HPDE6-E6E7 (cell line): ENCODE data around the gene FKBP15.
A peak's percentile ranks its signal among the peaks of the same experiment; 100 is the strongest.
"Not testable (repeated sequence)": the region's sequence is repeated elsewhere in the genome, so short reads cannot be mapped to it uniquely, and the experiment has no call there.

Experiments
- DNase-seq: peaks from one replicate; pipeline ENCODE4 v3.0.0; 2011; ENCODE audit warnings: missing footprints; ENCODE audit errors: extremely low spot score

FKBP15 gene, protein sequence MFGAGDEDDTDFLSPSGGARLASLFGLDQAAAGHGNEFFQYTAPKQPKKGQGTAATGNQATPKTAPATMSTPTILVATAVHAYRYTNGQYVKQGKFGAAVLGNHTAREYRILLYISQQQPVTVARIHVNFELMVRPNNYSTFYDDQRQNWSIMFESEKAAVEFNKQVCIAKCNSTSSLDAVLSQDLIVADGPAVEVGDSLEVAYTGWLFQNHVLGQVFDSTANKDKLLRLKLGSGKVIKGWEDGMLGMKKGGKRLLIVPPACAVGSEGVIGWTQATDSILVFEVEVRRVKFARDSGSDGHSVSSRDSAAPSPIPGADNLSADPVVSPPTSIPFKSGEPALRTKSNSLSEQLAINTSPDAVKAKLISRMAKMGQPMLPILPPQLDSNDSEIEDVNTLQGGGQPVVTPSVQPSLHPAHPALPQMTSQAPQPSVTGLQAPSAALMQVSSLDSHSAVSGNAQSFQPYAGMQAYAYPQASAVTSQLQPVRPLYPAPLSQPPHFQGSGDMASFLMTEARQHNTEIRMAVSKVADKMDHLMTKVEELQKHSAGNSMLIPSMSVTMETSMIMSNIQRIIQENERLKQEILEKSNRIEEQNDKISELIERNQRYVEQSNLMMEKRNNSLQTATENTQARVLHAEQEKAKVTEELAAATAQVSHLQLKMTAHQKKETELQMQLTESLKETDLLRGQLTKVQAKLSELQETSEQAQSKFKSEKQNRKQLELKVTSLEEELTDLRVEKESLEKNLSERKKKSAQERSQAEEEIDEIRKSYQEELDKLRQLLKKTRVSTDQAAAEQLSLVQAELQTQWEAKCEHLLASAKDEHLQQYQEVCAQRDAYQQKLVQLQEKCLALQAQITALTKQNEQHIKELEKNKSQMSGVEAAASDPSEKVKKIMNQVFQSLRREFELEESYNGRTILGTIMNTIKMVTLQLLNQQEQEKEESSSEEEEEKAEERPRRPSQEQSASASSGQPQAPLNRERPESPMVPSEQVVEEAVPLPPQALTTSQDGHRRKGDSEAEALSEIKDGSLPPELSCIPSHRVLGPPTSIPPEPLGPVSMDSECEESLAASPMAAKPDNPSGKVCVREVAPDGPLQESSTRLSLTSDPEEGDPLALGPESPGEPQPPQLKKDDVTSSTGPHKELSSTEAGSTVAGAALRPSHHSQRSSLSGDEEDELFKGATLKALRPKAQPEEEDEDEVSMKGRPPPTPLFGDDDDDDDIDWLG

DNA sequence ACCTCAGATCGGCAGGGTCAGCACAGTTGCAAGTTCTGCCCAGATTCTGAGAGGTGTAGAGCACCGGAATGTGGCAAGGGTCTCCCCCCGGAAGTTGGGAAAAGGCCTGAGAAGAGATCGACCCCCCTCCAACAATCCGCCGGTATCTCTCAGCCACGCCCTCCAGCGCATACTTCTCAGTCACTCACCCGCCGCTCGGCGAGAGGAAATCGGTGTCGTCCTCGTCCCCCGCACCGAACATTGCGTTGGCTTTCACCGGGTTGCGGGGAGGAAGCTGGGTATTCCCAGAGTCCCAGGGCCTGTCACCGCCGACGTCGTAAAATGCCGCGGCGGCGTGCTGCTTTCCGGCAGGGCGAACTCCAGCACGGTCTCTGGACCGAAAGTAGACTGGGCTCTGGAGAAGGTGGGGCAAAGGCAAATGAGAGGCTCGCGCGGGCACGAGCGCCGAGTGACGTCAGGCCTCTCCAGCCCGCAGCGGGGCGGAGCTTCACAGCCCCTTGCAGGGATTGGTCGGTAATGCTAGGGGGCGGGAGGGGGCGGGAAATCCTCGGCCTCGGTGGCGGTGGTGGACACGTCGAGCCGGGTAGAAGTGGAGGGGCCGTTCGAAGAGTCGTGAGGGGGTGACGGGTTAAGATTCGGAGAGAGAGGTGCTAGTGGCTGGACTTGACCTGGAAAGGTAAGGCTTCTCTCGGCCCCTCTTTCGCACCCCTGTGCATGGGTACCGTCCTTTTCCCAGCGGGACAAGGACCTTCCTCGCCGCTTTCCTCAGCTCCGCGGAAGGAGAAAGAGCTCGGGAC, at the start of gene FKBP15, which contains the start of gene SLC31A1:
Gene FKBP15 (minus strand): TSS at position 275 of the 797 bp plus-strand sequence. CDS start 34 bp downstream, at position 241.
Gene SLC31A1 (plus strand): TSS at position 542 of the 797 bp plus-strand sequence. CDS start 34,605 bp downstream, outside the sequence.
- peak; percentile 97 for DNase-seq

DNA sequence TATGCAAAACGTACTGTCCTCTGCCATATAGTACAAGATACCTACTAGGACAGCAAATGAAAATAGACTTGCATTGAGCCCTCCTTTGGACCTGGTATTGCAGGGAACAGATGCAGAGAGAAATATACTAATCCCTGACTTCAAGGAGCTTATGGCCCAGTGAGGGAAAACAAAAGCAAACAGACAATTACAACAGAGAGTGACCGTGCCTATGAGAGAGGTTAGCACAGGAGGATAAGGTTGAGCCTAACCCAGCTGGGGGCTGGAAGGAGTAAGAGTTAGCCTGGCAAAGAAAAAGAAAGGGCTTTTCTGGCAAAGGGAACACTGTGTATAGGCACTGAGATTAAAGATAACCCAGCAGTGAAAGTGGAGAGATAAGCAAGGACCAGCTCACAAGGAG, 48.8 kb upstream of the FKBP15 start:
- DNase-seq, result no peak

DNA sequence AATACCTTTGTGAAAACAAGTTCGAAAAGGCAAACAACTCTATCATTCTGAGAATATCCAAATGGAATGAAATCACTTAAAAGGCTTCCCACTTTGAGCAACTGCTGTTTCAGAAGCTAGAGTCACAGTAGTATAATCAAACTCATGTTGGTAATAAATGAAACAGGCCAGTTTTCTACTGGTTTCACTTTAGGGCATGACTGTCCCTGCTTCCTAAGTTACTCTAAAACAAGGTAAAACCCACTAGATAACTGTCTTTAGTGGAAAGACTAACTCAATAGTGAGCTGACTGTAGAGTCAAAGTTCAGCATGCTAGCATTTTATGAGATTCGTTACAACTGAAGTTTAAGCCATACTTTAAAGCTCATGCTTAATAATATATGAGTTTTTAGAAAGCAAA, 48.3 kb upstream of the FKBP15 start:
- DNase-seq, result no peak

DNA sequence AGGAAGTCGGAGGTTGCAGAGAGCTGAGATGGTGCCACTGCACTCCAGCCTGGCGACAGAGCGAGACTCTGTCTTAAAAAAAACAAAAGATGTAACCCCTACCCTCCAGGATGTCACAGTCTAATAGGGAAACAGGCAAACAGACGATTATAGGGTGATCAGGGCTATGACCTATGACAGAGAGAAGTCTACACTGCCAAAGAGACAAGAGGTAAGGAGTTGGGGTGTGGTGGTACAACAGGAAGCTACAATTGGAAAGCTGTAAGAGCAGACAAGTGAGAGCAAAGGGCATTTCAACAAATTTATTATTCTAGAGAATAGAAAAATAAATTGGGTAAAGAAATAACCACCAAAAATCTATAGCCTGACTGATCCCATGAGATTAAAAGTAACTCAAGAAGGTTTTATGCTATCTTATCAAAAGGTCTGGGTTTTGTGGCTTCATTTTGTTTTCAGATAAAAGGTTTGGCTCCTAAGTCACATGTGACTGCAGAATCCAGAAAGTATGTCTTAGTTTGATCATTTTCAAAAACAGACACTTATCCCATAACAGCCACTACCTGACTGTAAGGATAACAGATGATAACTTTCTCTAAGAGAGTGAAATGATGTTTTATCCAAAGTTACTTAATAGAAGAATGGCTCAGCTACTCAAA, 47.0 kb upstream of the FKBP15 start:
- DNase-seq, result no peak

DNA sequence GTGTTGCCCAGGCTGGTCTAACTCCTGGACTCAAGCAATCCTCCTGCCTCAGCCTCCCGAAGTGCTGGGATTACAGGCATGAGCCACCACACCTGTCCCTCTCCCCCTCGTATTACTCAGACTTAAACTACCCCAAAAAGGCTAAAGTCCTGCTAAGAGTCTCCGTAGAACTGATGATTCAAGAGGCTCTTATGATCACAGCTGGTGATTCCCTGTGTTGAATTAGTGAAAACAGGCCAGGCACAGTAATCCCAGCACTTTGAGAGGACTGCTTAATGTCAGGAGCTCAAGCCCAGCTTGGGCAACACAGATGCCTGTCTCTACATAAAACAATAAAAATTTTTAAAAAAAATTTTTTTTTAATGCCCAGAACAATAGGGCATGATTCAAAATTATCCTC, 45.1 kb upstream of the FKBP15 start:
- no peak for DNase-seq

DNA sequence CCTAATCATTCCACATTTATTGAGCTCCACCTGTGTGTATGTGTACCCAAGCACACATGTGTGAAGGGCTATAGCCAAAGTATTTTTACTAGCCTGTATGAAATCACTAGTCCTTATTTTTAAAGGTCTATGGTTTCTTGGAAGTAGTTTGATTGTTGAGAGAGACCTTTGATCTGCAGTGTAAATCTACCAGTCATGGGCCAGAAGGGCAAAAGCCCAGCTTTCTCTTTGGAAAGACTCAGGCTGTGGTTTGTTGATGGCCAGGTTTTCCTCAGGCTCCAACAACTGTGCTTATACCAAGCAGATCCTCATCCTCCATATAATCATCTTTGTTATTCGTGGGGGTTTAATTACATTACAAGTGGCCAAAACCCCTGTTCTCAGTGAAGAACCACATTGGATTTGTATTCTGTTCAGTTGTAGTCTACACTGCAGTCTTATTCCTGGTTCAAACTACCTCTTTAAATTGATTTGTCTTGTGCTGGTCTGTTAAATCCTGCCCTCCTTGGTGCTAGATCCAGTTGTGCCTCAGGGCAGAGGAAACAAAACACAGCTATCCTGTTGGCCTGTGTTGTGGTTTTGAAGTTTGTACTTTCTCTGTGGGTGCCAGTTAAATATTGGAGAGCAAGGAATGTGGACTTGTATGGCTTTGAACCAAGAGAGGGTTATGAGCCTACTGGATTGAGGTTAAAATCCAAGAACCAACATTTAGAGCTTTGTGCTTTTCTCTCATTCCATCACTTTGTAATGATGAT, 41.0 kb upstream of the FKBP15 start:
- no peak for DNase-seq

DNA sequence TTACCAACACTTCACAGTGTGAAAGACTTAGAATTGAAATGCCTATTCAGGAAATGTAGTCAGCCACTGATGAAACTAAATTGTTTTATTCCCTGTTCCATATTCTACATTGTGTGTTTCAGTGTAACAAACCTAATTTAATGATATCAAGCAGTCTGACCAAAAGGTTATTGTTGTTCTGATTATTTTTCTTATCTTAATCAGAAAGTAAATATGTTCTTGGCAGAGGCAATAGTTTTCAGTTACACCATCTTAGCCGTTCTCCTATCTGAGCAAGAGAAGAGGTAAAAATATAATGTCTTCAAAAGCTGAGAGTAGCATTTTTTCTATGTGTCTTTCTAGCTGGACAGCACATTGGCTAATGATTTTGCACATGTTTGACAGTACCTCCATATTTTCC, 37.2 kb upstream of the FKBP15 start:
- no peak for DNase-seq

DNA sequence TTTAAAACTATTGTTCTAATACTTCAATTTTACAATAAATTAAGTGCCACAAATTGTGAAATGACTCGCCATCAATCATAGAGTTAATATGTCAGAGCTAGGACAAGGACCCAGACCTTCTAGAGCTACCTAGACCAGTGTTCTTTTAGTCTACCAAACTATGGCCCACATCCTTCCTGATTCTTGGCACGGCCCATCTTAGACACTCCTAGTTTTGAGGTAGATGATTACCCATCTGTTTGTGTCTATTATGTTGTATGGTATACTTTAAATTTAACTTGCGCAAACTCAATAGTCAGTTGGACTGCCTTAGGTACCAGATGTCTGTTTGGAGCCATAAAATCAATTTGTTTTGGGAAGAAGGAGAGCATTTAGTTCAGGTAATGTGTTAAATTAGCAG, 36.8 kb upstream of the FKBP15 start:
- DNase-seq, result no peak

DNA sequence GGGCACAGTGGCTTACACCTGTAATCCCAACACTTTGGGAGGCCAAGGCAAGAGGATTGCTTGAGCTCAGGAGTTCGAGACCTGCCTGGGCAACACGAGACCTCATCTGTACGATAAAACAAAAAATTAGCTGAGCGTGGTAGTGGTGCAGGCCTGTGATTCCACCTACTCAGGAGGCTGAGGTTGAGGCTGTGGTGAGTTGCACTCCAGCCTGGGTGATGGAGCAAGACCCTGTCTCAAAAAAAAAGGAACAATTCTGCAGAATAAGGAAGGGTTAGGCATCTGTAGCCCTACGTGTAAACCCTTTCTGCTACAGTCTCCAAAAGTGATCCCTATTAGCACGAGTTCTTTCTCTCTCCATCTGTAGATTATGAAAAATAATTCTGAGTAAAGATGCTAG, 34.4 kb upstream of the FKBP15 start:
- DNase-seq, result no peak

DNA sequence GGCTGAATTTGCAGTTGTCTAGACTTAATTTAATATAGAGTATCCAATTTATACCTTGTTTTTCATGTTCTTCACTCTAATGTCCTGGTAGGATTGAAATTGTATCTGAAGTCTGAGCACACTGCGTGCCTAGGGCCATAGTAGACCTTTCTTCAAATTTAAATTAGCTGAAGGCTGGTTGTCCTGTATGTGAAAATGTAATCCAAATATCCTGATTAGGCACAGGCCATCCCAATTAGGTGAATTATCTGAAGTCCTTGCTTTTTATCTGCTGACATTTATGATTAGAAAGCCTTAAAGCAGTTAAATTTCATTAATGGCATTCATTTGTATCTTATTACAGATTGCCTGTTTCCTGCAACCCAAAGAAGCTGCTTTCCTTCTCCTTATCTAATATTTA, 33.9 kb upstream of the FKBP15 start:
- DNase-seq, result no peak

DNA sequence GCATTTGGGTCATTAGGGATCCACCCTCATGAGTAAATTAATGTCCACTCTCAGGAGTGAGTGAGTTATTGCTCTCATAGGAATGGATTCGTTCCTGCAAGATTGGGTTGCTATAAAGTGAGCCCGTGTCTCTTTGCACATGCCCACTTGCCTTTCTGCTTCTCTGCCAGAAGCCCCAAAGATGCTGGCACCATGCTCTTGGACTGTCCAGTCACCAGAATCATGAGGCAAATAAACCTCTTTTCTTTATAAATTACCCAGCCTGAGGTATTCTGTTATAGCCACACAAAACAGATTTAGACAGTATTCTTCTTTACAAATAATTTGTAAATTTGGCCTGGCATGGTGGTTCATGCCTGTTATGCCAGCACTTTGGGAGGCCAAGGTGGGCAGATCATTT, 29.7 kb upstream of the FKBP15 start:
- no peak for DNase-seq

DNA sequence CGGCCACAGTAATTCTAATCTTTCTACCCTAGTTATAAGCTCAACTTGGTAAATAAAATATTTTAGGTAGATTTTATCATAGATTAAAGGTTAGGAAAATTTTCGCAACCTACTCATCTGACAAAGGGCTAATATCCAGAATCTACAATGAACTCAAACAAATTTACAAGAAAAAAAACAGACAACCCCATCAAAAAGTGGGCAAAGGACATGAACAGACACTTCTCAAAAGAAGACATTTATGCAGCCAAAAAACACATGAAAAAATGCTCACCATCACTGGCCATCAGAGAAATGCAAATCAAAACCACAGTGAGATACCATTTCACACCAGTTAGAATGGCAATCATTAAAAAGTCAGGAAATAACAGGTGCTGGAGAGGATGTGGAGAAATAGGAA, 28.6 kb upstream of the FKBP15 start:
- not testable (repeated sequence) for DNase-seq

DNA sequence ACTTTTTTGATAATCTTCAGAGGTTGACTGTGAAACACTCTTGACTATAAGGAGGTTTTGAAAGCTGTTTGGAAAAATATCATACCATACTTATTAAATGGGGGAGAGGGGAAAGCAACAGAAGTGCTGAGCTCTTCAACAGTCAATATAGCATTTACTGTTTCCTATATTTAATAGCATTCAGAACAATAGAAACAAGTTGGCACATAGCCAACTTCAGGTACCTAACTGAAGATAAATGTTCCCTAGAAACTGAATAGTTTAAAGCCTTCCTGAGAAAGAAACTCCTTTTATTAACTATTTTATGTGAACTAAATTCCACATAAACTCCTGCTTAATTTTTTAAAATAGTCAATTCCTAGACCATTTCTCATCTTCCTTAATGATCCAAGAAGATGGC, 26.6 kb upstream of the FKBP15 start:
- DNase-seq, result no peak

DNA sequence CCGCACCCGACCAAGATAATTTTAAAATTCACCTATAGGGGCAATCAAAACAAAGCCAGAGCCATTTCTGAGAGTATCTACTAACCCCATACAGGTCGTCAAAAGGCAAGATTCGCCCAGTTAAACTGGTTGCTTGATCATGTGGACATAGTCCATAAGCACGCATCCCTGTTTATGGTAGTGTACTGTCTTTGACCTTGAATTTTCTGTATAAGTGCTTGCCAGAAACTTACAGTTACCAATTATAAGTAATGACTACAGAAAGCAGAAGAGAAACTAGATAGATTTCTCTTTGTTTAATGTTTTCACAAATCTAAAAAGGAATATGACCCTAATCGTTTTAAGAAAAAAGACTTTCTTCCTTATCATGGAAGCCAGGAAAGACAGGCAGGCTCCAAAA, 25.9 kb upstream of the FKBP15 start:
- no peak for DNase-seq

DNA sequence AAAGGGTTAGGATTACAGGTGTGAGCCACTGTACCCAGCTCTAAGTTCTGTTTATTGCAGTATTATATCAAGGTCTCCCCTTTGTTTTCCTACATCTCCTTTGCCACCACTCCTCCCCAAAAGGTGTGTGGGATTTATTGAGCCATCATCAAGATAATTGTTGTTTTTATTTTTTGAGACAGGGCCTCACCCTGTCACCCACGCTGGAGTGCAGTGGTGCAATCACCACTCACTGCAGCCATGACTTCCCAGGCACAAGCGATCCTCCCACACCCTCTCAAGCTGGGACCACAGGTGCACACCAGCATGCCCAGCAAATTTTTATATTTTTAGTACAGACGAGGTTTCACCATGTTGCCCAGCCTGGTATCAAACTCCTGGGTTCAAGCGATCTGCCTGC, 24.8 kb upstream of the FKBP15 start:
- no peak for DNase-seq

DNA sequence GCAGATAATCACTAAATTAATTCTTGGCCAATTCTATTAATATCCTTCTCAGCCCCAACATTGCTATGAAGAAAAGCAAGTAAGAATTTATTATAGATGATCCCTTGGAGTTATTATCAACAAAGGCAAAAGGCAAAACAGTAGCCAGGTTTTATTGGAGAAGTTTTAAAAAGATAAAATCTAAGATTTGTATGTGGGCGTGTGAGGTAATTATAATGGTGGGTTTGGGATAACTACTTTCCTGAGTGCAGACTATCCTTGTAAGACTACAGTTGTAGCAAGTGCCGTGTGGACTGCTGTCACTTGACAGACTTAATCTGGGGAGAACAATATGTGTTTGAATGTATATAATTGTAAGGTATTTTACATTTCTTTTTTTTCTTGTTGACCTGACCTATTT, 23.5 kb upstream of the FKBP15 start:
- no peak for DNase-seq

DNA sequence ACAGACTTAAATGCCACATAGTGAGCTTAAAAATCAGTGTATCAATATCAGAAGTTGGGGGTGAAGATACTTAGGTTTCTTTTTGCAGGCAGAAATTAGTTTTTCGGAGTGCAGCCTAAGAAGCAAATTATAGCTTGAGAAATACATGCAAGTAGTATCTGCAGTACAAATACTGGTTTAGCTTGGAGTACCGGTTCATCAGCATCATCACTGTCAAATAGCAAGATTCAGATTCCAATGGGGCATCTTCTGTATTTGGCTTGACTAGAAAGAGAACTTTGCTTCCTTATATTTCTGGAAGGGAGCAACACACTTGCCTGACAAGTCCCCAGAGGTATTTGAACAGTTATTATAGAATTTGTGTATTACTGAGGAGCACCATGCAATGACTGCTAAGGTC, 20.1 kb upstream of the FKBP15 start:
- DNase-seq, result no peak

DNA sequence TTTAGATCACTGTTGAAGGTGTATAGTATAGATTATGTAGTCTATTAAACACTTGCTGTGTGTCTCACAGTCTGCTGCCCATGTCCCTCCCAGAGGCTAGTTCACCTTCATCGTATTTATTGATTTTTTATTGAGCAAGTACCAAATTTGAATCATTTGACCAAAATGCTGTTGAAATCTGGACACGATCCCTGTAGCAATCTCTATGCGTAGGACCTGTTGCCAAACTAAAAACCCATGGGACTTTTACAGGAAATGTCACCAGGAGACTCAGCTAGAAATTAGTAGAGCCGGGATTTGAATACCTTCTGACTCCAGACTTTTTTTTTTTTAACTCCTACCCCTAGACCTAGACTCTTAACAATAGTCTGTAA, 17.8 kb upstream of the FKBP15 start:
- DNase-seq, result no peak

DNA sequence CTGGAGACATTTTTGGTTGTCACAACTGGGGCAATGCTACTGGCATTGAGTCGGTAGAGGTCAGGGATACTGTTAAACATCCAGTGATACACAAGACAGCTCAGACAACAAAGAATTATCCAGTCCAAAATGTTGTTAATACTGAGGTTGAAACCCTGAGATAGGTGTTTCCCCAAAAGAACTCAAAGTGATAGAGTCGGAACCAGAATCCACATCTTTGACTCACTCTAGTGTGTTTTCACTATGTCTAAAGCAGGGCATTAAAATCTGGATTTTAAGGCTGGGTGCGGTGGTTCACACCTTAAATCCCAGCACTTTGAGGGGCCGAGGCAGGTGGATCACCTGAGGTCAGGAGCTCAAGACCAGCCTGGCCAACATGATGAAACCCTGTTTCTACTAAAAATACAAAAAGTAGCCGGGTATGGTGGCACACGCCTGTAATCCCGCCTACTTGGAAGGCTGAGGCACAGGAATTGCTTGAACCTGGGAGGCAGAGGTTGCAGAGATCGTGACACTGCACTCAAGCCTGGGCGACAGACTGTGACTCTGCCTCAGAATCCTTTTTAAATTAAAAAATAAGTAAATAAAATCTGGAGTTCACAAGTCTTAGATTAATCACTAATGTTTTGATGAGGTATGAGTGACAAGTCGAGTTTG, 17.3 kb upstream of the FKBP15 start:
- no peak for DNase-seq

DNA sequence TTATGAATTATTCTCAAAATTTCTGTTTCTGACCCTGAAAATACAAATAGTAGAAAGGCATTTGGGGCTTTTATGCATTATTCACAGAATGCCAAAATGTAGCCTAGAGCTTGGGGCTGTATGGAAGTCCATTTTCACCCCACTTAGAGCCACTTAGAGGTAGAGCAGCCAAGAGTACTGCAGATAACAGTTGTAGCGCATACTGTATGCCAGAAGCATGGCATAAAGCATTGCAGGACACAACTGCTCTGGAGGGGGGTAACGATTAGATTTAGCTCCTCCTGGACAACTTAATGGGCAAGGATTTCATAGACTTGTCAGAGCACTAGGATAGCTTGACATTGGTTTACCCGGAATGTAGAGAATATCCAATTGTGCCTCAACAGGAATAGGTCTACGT, 15.9 kb upstream of the FKBP15 start:
- no peak for DNase-seq
